Measurements from ENCODE around the gene UBE2E2. TPM values are rescaled to one million over a fixed set of nuclear protein-coding genes. Genes with fewer than 3 reads are reported as not detected.

The UBE2E2 gene
- polyA plus RNA-seq, 1 donor (not counting 4 experiments of a cell fraction or from before 2014, with no cell fraction given) = 63.2 TPM

DNA sequence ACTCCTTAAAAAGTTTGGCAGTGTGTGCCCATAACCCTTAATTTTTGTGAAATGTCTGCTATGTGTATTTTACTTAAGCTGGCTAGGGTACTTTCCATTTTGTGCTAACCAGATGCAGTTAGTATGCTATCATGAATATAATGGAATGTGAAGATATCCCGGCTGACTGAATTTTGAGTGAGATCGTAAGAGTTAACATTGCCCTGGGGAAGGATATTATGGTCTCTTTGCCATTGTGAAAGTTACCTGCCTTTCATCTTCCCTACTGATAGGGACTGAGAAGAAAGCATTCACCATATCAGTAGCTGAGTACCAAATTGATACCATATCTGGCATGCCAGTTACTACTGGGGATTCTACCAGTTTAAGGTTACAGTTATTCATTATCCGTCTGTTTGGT, 243.2 kb downstream of the UBE2E2 start:
- H3K27me3 ChIP-seq (ENCODE audit: control insufficient read depth, extremely low read depth, insufficient read depth, low read length) = no peaks in the 10 kb centered on the region
- H4K20me1 ChIP-seq (ENCODE audit: control insufficient read depth, extremely low read depth, insufficient read depth, low read length) = no peaks in the 10 kb centered on the region
- FAIRE-seq (no peak), DNase-seq (ENCODE audit: low read depth, low spot score) (no peak)
- no peaks in the 10 kb centered on the region for H3K79me2 ChIP-seq (ENCODE audit: control insufficient read depth, insufficient read depth, low read length)
- H3K4me3 ChIP-seq (ENCODE audit: control insufficient read depth in 2 of 3, extremely low read depth in 1 of 3, insufficient read depth in 2 of 3, low read depth in 1 of 3, low read length in 3 of 3) = no peak overlapping the region
- dilution Hi-C loops (cut with MboI; ENCODE audit: extremely low pct_ligation_motif_present, low sequenced_read_pairs) = no loop called here
- no peak overlapping the region for H2AFZ ChIP-seq (ENCODE audit: control insufficient read depth, low read length)
- H3K36me3 ChIP-seq (ENCODE audit: control insufficient read depth in 2 of 2, extremely low read depth in 1 of 2, insufficient read depth in 2 of 2, low read length in 2 of 2) = no peaks in the 10 kb centered on the region
- H3K4me1 ChIP-seq (ENCODE audit: control insufficient read depth, extremely low read depth, insufficient read depth, low read length) = no peaks in the 10 kb centered on the region
- TF ChIP-seq EZH2 (IDR thresholded peaks at IDR 0.05; ENCODE audit: low read length) = no peak
- TF ChIP-seq, protein P1, sequence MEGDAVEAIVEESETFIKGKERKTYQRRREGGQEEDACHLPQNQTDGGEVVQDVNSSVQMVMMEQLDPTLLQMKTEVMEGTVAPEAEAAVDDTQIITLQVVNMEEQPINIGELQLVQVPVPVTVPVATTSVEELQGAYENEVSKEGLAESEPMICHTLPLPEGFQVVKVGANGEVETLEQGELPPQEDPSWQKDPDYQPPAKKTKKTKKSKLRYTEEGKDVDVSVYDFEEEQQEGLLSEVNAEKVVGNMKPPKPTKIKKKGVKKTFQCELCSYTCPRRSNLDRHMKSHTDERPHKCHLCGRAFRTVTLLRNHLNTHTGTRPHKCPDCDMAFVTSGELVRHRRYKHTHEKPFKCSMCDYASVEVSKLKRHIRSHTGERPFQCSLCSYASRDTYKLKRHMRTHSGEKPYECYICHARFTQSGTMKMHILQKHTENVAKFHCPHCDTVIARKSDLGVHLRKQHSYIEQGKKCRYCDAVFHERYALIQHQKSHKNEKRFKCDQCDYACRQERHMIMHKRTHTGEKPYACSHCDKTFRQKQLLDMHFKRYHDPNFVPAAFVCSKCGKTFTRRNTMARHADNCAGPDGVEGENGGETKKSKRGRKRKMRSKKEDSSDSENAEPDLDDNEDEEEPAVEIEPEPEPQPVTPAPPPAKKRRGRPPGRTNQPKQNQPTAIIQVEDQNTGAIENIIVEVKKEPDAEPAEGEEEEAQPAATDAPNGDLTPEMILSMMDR (optimal IDR thresholded peaks at IDR 0.05 in 1 of 3, IDR thresholded peaks at IDR 0.05 in 1 of 3, conservative IDR thresholded peaks at IDR 0.05 in 1 of 3; ENCODE audit: extremely low read depth in 1 of 3, insufficient read depth in 2 of 3, low read length in 3 of 3) = no peak
- no peak overlapping the region for H3K27ac ChIP-seq (ENCODE audit: control insufficient read depth, insufficient read depth, low read length)
- H3K9ac ChIP-seq (ENCODE audit: control insufficient read depth, extremely low read depth, insufficient read depth, low read length) = no peak overlapping the region
- no peak overlapping the region for H3K4me2 ChIP-seq (ENCODE audit: control insufficient read depth, extremely low read depth, insufficient read depth, low read depth, low read length)
- H3K9me3 ChIP-seq (ENCODE audit: control insufficient read depth, low read depth, low read length) = no peaks in the 10 kb centered on the region
- no peaks in the 10 kb centered on the region for H3K9me1 ChIP-seq (ENCODE audit: control insufficient read depth, extremely low read depth, insufficient read depth, low read length)

DNA sequence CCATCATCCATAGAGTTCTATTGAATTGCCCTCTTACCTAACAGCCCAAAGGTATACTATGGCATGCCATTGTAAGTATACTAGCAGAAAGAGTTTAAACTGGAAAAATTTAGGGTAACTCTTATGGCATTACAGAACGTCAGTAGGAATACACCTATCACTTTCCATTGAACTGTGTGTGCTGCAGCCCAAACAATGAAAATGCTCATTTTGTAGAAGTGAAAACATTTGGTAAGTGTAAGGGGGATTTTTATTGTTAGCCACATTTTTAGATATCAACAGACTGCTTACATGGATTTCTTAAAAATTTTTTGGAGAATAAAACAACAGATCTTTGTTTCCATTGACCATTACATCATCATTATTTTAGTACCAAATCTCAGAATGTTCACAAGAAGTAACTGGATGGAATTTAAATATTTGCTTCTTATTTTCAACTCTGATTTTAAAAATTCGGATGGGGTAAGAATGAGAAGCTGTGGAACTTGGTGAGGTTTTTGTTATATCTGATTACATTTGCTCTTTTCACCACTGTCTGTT, 245.9 kb downstream of the UBE2E2 start:
- Histone ChIP-seq H3K9me3 (ENCODE audit: control insufficient read depth, low read depth, low read length) (no peaks in the 10 kb centered on the region), H3K27ac (ENCODE audit: control insufficient read depth, insufficient read depth, low read length) (no peak overlapping the region), H3K4me2 (ENCODE audit: control insufficient read depth, extremely low read depth, insufficient read depth, low read depth, low read length) (no peak overlapping the region), H2AFZ (ENCODE audit: control insufficient read depth, low read length) (no peak overlapping the region), H3K9me1 (ENCODE audit: control insufficient read depth, extremely low read depth, insufficient read depth, low read length) (no peaks in the 10 kb centered on the region), H4K20me1 (ENCODE audit: control insufficient read depth, extremely low read depth, insufficient read depth, low read length) (no peaks in the 10 kb centered on the region), H3K9ac (ENCODE audit: control insufficient read depth, extremely low read depth, insufficient read depth, low read length) (no peak overlapping the region), H3K36me3 (ENCODE audit: control insufficient read depth in 2 of 2, extremely low read depth in 1 of 2, insufficient read depth in 2 of 2, low read length in 2 of 2) (no peaks in the 10 kb centered on the region), H3K27me3 (ENCODE audit: control insufficient read depth, extremely low read depth, insufficient read depth, low read length) (no peaks in the 10 kb centered on the region), H3K4me1 (ENCODE audit: control insufficient read depth, extremely low read depth, insufficient read depth, low read length) (no peaks in the 10 kb centered on the region), H3K4me3 (ENCODE audit: control insufficient read depth in 2 of 3, extremely low read depth in 1 of 3, insufficient read depth in 2 of 3, low read depth in 1 of 3, low read length in 3 of 3) (no peak overlapping the region), H3K79me2 (ENCODE audit: control insufficient read depth, insufficient read depth, low read length) (no peaks in the 10 kb centered on the region)
- DNase-seq (ENCODE audit: low read depth, low spot score) (no peak), FAIRE-seq (no peak)
- TF ChIP-seq EZH2 (IDR thresholded peaks at IDR 0.05; ENCODE audit: low read length) = no peak
- TF ChIP-seq, protein P1 (optimal IDR thresholded peaks at IDR 0.05 in 1 of 3, IDR thresholded peaks at IDR 0.05 in 1 of 3, conservative IDR thresholded peaks at IDR 0.05 in 1 of 3; ENCODE audit: extremely low read depth in 1 of 3, insufficient read depth in 2 of 3, low read length in 3 of 3) = no peak
- dilution Hi-C loops (cut with MboI; ENCODE audit: extremely low pct_ligation_motif_present, low sequenced_read_pairs) = no loop called here

Measured in keratinocyte (primary cell).